Ishikawa (cell line): Measurements from ENCODE around the gene TBC1D21.

Experiments used
- CEBPB ChIP-seq: IDR thresholded peaks from 2 replicates; pipeline ENCODE4 v1.6.1; 2012
- CREB1 ChIP-seq: IDR thresholded peaks from 2 replicates; pipeline ENCODE4 v1.6.1; 2012; ENCODE audit warnings: low read depth
- EGR1 ChIP-seq: IDR thresholded peaks from 2 replicates; pipeline ENCODE4 v1.6.1; 2012
- EP300 ChIP-seq: IDR thresholded peaks from 2 replicates; pipeline ENCODE4 v1.6.1; 2012; ENCODE audit warnings: borderline replicate concordance
- FOXM1 ChIP-seq: IDR thresholded peaks from 2 replicates; pipeline ENCODE4 v1.6.1; 2012; ENCODE audit warnings: low read depth, borderline replicate concordance
- NFIC ChIP-seq: IDR thresholded peaks from 2 replicates; pipeline ENCODE4 v1.6.1; 2012
- RAD21 ChIP-seq: IDR thresholded peaks from 2 replicates; pipeline ENCODE4 v1.6.1; 2012; ENCODE audit warnings: low read depth
- REST ChIP-seq: IDR thresholded peaks from 2 replicates; pipeline ENCODE4 v1.6.1; 2012; ENCODE audit warnings: low read depth, mild to moderate bottlenecking
- TAF1 ChIP-seq: IDR thresholded peaks from 2 replicates; pipeline ENCODE4 v1.6.1; 2012; ENCODE audit warnings: low read depth, mild to moderate bottlenecking
- TCF12 ChIP-seq: IDR thresholded peaks from 2 replicates; pipeline ENCODE4 v1.6.1; 2012; ENCODE audit warnings: low read depth
- TEAD4 ChIP-seq: IDR thresholded peaks from 2 replicates; pipeline ENCODE4 v1.6.1; 2012
- USF1 ChIP-seq: IDR thresholded peaks from 2 replicates; pipeline ENCODE4 v1.6.1; 2012
- YY1 ChIP-seq: IDR thresholded peaks from 2 replicates; pipeline ENCODE4 v1.6.1; 2012; ENCODE audit warnings: low read depth
- ZBTB7A ChIP-seq: IDR thresholded peaks from 2 replicates; pipeline ENCODE4 v1.6.1; 2012; ENCODE audit warnings: low read depth
- TF ChIP-seq, protein P1 (sequence below): IDR thresholded peaks from 2 replicates; pipeline ENCODE4 v1.6.1; 2012

TBC1D21 gene

DNA sequence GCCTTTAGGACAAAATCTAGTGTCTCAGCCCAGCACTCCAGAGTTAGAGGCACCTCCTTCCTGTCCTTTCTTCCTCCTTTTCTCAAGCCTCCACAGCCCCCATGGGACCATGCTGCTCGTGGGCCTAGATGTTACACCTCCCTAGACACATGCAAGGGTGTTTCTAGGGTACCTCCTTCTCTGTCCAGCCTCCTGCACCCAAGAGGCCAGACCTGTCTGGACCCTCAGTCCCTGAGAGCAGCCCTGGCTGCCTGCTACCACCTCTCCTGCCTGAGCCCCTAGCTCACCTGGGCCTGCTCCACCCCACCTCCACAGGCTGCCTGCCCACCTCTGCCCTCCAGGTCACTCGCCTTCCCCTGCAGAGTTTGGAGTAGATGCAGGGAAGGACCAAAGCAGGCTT is 58.1 kb downstream of the TBC1D21 start:
- no peak for TF ChIP-seq TAF1
- TF ChIP-seq USF1, result no peak
- no peak for TF ChIP-seq FOXM1
- no peak for TF ChIP-seq REST
- TF ChIP-seq ZBTB7A, result no peak
- TF ChIP-seq CREB1, result no peak

DNA sequence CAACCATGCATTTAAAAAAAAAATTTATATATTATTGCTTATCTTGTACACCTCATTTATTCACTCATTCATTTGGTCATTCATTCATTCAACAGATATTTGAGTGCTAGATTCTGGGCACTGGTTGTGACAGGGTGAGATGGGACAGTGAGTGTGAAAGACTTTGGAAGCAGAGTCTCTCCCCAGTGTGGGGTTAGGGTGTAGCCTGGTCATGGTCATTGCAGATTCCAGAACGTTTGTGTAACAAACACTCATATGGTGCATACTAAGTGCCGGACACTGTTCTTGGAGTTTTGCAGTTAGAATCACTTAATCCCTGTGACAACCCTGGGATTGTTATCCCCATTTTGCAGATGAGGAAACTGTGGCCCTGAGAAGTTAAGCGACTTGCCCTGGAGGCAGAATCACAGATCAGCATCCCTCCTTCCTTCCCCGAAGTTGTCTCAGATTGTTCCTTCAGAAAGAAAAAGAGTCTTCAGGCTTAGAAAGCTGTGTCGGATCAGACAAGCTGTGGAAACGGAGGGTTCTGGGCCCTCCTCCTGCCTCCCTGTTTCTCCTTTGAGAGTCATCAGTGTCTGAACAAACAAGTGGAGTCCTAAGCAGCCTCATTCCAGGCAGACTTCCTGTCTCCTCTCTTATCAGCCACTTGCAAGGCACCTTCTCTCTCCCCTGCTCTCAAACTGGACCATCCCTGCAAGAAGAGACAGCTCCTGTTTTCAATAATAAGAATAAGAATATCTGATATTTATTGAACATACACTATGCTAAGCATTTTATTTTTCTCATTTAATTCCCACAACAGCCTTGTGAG is 59.2 kb downstream of the TBC1D21 start:
- TF ChIP-seq RAD21, result no peak
- TF ChIP-seq TAF1, result no peak
- no peak for TF ChIP-seq USF1
- no peak for TF ChIP-seq YY1
- no peak for TF ChIP-seq EP300
- no peak for TF ChIP-seq CEBPB
- no peak for TF ChIP-seq TEAD4
- no peak for TF ChIP-seq REST
- no peak for TF ChIP-seq CREB1
- TF ChIP-seq TCF12, result no peak
- TF ChIP-seq FOXM1, result no peak
- TF ChIP-seq EGR1, result no peak
- TF ChIP-seq, protein P1, sequence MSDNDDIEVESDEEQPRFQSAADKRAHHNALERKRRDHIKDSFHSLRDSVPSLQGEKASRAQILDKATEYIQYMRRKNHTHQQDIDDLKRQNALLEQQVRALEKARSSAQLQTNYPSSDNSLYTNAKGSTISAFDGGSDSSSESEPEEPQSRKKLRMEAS, result no peak
- no peak for TF ChIP-seq ZBTB7A
- TF ChIP-seq NFIC, result no peak

DNA sequence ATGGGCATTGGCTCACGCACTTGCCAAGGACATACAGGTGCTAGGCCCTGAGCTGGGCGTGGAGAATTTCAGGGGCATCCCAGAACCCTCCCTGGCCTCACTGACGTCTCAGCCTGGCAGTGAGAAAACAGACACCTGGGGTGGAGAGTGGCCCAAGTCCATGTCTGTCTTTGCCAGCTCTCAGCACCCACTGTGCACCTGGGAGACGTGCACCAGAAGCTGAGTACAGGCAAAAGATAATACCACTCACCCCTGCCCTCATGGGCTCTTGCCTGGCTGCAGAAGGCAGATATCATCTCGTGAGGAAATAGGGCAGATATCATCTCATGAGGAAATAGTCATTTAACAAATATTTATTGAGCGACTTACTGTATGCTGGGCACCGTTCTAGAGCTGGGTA is 60.9 kb downstream of the TBC1D21 start:
- TF ChIP-seq TEAD4 (no peak), TAF1 (no peak), EP300 (no peak), TCF12 (no peak), YY1 (no peak), ZBTB7A (no peak), FOXM1 (no peak), NFIC (no peak), CEBPB (no peak), REST (no peak), EGR1 (no peak)
- TF ChIP-seq, protein P1, result no peak

- no peak for TF ChIP-seq CREB1
- no peak for TF ChIP-seq EGR1
- TF ChIP-seq, protein P1, result no peak
- TF ChIP-seq REST, result no peak
Measured at GRCh38 chr15:73935547-73935946, 62.2 kb downstream of the TBC1D21 start.
